SK-N-SH (cell line): Measurements from ENCODE around the gene PLAAT5. TPM values are rescaled to one million over a fixed set of nuclear protein-coding genes. Genes with fewer than 3 reads are reported as not detected.

Experiments used
- CTCF ChIA-PET: fragments of 300-600, 350-600 bp; formaldehyde crosslinking; extraction: SDS; loops from one replicate; lab custom pipeline; 2021; lab: Yijun Ruan, JAX
- POLR2A ChIA-PET: fragments of 350-600 bp; sonication (Branson Sonifier 250); formaldehyde crosslinking; extraction: SDS; loops from one replicate; lab custom pipeline; 2020; ENCODE audit warnings: antibody characterized with exemption, inconsistent platforms; lab: Yijun Ruan, JAX
- DNase-seq: peaks from one replicate; pipeline ENCODE4 v3.0.0; 2012
- H2AFZ ChIP-seq: fragments of 200-600 bp; sonication (generic); 2 replicates; pipeline ENCODE4 v1.8.1; 2016; ENCODE audit warnings: antibody characterized with exemption, mild to moderate bottlenecking, low read depth
- H3F3A ChIP-seq: fragments of 200-600 bp; sonication (generic); replicated peaks from 2 replicates; pipeline ENCODE3; 2016; ENCODE audit warnings: antibody characterized with exemption, mild to moderate bottlenecking; ENCODE audit not compliant: insufficient read depth
- H3K27ac ChIP-seq, 2 experiments: fragments of 200-500 bp in 1 of 2; fragments of 200-600 bp in 1 of 2; sonication (Bioruptor generic) in 1 of 2; sonication (generic), shearing (Covaris generic) in 1 of 2; 2 replicates each; pipeline versions ENCODE4 v1.5.1 to v1.6.1; 2014 to 2016; ENCODE audit warnings: low read depth in 2 of 2, inconsistent platforms in 1 of 2, low read length in 1 of 2, mild to moderate bottlenecking in 1 of 2, mixed read lengths in 1 of 2
- H3K27me3 ChIP-seq: fragments of 200-600 bp; sonication (generic), shearing (Covaris generic); 2 replicates; pipeline ENCODE4 v1.6.1; 2016; ENCODE audit warnings: mixed run types; ENCODE audit not compliant: insufficient read depth
- H3K36me3 ChIP-seq, 2 experiments: fragments of 200-500 bp in 1 of 2; fragments of 200-600 bp in 1 of 2; sonication (Bioruptor generic) in 1 of 2; sonication (generic) in 1 of 2; replicated peaks in 1 of 2; 2 replicates each; pipeline versions ENCODE3 to v1.5.1; 2014 to 2016; ENCODE audit warnings: low read length in 1 of 2, mild to moderate bottlenecking in 1 of 2; ENCODE audit not compliant: insufficient read depth in 2 of 2, control insufficient read depth in 1 of 2
- H3K4me1 ChIP-seq, 2 experiments: fragments of 200-500 bp in 1 of 2; fragments of 200-600 bp in 1 of 2; sonication (Bioruptor generic) in 1 of 2; sonication (generic), shearing (Covaris generic) in 1 of 2; 2 replicates each; pipeline versions ENCODE4 v1.5.1 to v1.6.1; 2014 to 2016; ENCODE audit warnings: low read depth in 1 of 2, low read length in 1 of 2, mixed run types in 1 of 2; ENCODE audit not compliant: insufficient read depth in 2 of 2, control insufficient read depth in 1 of 2
- H3K4me2 ChIP-seq: fragments of 200-600 bp; sonication (generic), shearing (Covaris generic); 2 replicates; pipeline ENCODE4 v1.6.1; 2017; ENCODE audit warnings: mixed run types
- H3K4me3 ChIP-seq, 2 experiments: fragments of 200-500 bp in 1 of 2; fragments of 200-600 bp in 1 of 2; sonication (Bioruptor generic) in 1 of 2; sonication (generic), shearing (Covaris generic) in 1 of 2; 2 replicates each; pipeline versions ENCODE4 v1.5.1 to v1.8.1; 2014 to 2016; ENCODE audit warnings: low read depth in 2 of 2, inconsistent platforms in 1 of 2, low read length in 1 of 2, mild to moderate bottlenecking in 1 of 2, mixed read lengths in 1 of 2, moderate library complexity in 1 of 2
- H3K79me2 ChIP-seq: fragments of 200-600 bp; sonication (generic); 2 replicates; pipeline ENCODE4 v1.8.1; 2017; ENCODE audit warnings: mild to moderate bottlenecking; ENCODE audit not compliant: insufficient read depth
- H3K9ac ChIP-seq: fragments of 200-600 bp; sonication (generic); 2 replicates; pipeline ENCODE4 v1.6.1; 2017; ENCODE audit warnings: mixed run types
- H3K9me2 ChIP-seq: fragments of 200-600 bp; sonication (generic); 2 replicates; pipeline ENCODE4 v1.6.1; 2017; ENCODE audit warnings: mixed run types
- H3K9me3 ChIP-seq: fragments of 200-600 bp; sonication (generic); 2 replicates; pipeline ENCODE4 v1.6.1; 2017; ENCODE audit warnings: mixed run types, mild to moderate bottlenecking, moderate library complexity
- H4K20me1 ChIP-seq: fragments of 200-600 bp; sonication (generic); 2 replicates; pipeline ENCODE4 v1.6.1; 2017; ENCODE audit warnings: mild to moderate bottlenecking, mixed run types; ENCODE audit not compliant: insufficient read depth
- EP300 ChIP-seq, 2 experiments: IDR thresholded peaks; 2 replicates each; pipeline versions ENCODE4 v1.4.0 to v1.6.1; 2012; ENCODE audit warnings: borderline replicate concordance in 1 of 2, low read depth in 1 of 2, low read length in 1 of 2
- FOXJ3 ChIP-seq: sonication (generic); formaldehyde crosslinking; IDR thresholded peaks from 2 replicates; pipeline ENCODE4 v1.5.1; 2020; ENCODE audit warnings: mild to moderate bottlenecking, missing genetic modification reagents
- IRF3 ChIP-seq: fragments of 150-350 bp; IDR thresholded peaks from 2 replicates; pipeline ENCODE4 v1.6.1; 2016; ENCODE audit warnings: mild to moderate bottlenecking, low read depth, low read length
- MEF2A ChIP-seq: IDR thresholded peaks from 2 replicates; pipeline ENCODE4 v1.4.0; 2012; ENCODE audit warnings: low read depth, borderline replicate concordance
- MXI1 ChIP-seq: IDR thresholded peaks from 2 replicates; pipeline ENCODE4 v1.6.1; 2012; ENCODE audit warnings: mild to moderate bottlenecking, low read depth, low read length, improper control_type of control experiment
- NFIC ChIP-seq: IDR thresholded peaks from 2 replicates; pipeline ENCODE4 v1.4.0; 2012; ENCODE audit warnings: borderline replicate concordance
- PBX3 ChIP-seq: IDR thresholded peaks from 2 replicates; pipeline ENCODE4; 2012
- RAD21 ChIP-seq: IDR thresholded peaks from 2 replicates; pipeline ENCODE4 v1.6.1; 2012; ENCODE audit warnings: mild to moderate bottlenecking, low read length
- REST ChIP-seq: IDR thresholded peaks from 2 replicates; pipeline ENCODE4 v1.6.1; 2012; ENCODE audit warnings: mild to moderate bottlenecking, low read depth, low read length, moderate library complexity
- RXRA ChIP-seq: IDR thresholded peaks from 2 replicates; pipeline ENCODE4 v1.4.0; 2012; ENCODE audit warnings: low read depth, mild to moderate bottlenecking, borderline replicate concordance
- SIN3A ChIP-seq: IDR thresholded peaks from 2 replicates; pipeline ENCODE4 v1.6.1; 2012; ENCODE audit warnings: low read depth, mild to moderate bottlenecking, low read length, moderate library complexity, borderline replicate concordance
- TEAD4 ChIP-seq: IDR thresholded peaks from 2 replicates; pipeline ENCODE4 v1.4.0; 2012; ENCODE audit warnings: mild to moderate bottlenecking, borderline replicate concordance; ENCODE audit not compliant: insufficient read depth
- USF1 ChIP-seq: IDR thresholded peaks from 2 replicates; pipeline ENCODE4 v1.4.0; 2012; ENCODE audit warnings: low read depth, borderline replicate concordance
- WGBS: methylation state at CpG from one replicate; pipeline ENCODE4 v1.1.6; 2017; ENCODE audit warnings: low lambda C conversion rate; 5-methylcytosine and 5-hydroxymethylcytosine counted together
- polyA plus RNA-seq, 3 experiments: library from polyadenylated mRNA; depleted of rRNA; stranded (reverse); fragments of >200 nt; gene quantifications; 2 replicates each; pipeline ENCODE4 v1.2.3, GENCODE V29; 2012

PLAAT5 gene
- polyA plus RNA-seq, 1 of the 3 experiments (the other 2 are of a cell fraction), result not detected

GRCh38 chr11:63491240-63491587 lies 247 bp upstream of the PLAAT5 start (continued):
- TF ChIP-seq USF1, result no peak
- TF ChIP-seq IRF3, result no peak
- no peak for TF ChIP-seq NFIC
- TF ChIP-seq REST, result no peak
- TF ChIP-seq MXI1, result no peak
- TF ChIP-seq MEF2A, result no peak
- no peak for TF ChIP-seq EP300 (IDR thresholded peaks at IDR 0.05; ENCODE audit: borderline replicate concordance in 1 of 2, low read depth in 1 of 2, low read length in 1 of 2)

GRCh38 chr11:63489879-63490278 lies 1.1 kb downstream of the PLAAT5 start:
- Histone ChIP-seq H2AFZ (no peak overlapping the region), H3K27me3 (peaks cover 38% of the 10 kb centered on the region; the same call in 1 of the 2 replicates), H3K27ac (no peak overlapping the region), H3K4me2 (no peak overlapping the region), H3K79me2 (no peaks in the 10 kb centered on the region), H3K4me3 (no peak overlapping the region), H3K9me3 (peaks cover 9% of the 10 kb centered on the region; the same call in 1 of the 2 replicates), H3K9ac (no peak overlapping the region), H3K36me3 (no peaks in the 10 kb centered on the region), H3F3A (no peaks in the 10 kb centered on the region), H4K20me1 (no peaks in the 10 kb centered on the region), H3K9me2 (no peaks in the 10 kb centered on the region), H3K4me1 (no peaks in the 10 kb centered on the region; a peak in 1 of 4 replicates)
- CTCF ChIA-PET, result interaction anchor here (1.2 to 3.2 kb wide), 4 partner anchors 10 to 152 kb away, joined by 3 to 31 read pairs (median 4); no protein-coding TSS in a partner anchor
- TF ChIP-seq FOXJ3 (CRISPR knock-in tag), result no peak
- no peak for TF ChIP-seq RAD21
- no peak for TF ChIP-seq SIN3A
- TF ChIP-seq MXI1, result no peak
- TF ChIP-seq RXRA, result no peak
- no peak for TF ChIP-seq TEAD4
- no peak for TF ChIP-seq PBX3
- TF ChIP-seq EP300 (IDR thresholded peaks at IDR 0.05; ENCODE audit: borderline replicate concordance in 1 of 2, low read depth in 1 of 2, low read length in 1 of 2), result no peak
- no peak for TF ChIP-seq REST
- no peak for DNase-seq
- POLR2A ChIA-PET, result no interaction called here
- WGBS, result 63% methylated on average over 3 of the region's 3 CpGs
